ENCODE measurements around the gene HLA-G.

DNA sequence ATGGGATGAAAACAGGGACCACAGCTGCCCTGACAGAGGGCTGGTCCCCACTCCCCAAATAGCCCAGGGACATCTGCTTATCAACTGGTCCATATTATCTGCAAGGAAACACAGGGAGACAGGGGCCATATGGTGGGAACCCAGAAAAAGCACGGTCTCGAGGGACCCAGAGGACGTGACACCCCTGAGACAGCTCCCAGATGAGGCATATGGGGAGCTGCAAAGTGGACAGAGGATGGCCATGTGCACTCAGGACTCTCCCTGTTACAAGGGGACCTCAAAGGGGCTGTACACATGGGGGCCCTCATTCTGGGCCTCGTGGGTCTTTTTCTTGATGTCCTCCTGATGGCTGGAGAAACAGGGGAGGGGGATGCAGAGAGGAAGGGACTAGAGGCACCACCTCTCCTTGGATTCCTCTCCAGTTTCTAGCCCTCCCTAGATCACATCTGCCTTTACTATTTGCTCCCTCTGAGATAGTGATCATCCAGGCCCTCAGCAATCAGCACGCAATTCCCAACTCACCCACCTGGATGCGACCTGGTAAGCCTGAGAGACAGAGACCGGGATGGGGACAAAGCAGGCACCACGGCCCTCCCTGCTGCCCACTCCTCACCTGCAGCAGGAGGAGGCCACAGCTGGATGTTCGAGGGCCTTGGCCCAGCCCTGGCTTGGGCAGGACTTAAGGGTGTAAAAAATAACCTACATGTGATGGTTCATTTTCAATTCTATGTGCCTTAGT, 13.1 kb upstream of the HLA-G start:
- TF ChIP-seq MTF1 (CRISPR knock-in tag; IDR thresholded peaks at IDR 0.05; ENCODE audit: borderline replicate concordance) (no peak), EGR1 (conservative IDR thresholded peaks at IDR 0.05) (no peak), ARNT (IDR thresholded peaks at IDR 0.05) (no peak), ZFP1 (CRISPR knock-in tag; IDR thresholded peaks at IDR 0.05) (no peak), EZH2 (IDR thresholded peaks at IDR 0.05; ENCODE audit: borderline replicate concordance, low read depth, low read length) (no peak), POLR2AphosphoS5 (IDR thresholded peaks at IDR 0.05; ENCODE audit: control insufficient read depth, insufficient read depth, low read depth, low read length) (peak; percentile 83), XRCC5 (IDR thresholded peaks at IDR 0.05; ENCODE audit: low read depth, low read length) (no peak), LARP7 (IDR thresholded peaks at IDR 0.05) (no peak), NBN (IDR thresholded peaks at IDR 0.05; ENCODE audit: low read depth) (no peak), JUN (IDR thresholded peaks at IDR 0.05; ENCODE audit: borderline replicate concordance, low read depth, low read length) (no peak), JUN (CRISPR knock-in tag; IDR thresholded peaks at IDR 0.05; ENCODE audit: borderline replicate concordance) (no peak), MAFK (IDR thresholded peaks at IDR 0.05; ENCODE audit: low read length) (no peak)
- TF ChIP-seq, protein P1, sequence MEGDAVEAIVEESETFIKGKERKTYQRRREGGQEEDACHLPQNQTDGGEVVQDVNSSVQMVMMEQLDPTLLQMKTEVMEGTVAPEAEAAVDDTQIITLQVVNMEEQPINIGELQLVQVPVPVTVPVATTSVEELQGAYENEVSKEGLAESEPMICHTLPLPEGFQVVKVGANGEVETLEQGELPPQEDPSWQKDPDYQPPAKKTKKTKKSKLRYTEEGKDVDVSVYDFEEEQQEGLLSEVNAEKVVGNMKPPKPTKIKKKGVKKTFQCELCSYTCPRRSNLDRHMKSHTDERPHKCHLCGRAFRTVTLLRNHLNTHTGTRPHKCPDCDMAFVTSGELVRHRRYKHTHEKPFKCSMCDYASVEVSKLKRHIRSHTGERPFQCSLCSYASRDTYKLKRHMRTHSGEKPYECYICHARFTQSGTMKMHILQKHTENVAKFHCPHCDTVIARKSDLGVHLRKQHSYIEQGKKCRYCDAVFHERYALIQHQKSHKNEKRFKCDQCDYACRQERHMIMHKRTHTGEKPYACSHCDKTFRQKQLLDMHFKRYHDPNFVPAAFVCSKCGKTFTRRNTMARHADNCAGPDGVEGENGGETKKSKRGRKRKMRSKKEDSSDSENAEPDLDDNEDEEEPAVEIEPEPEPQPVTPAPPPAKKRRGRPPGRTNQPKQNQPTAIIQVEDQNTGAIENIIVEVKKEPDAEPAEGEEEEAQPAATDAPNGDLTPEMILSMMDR (IDR thresholded peaks at IDR 0.05 in 2 of 3, conservative IDR thresholded peaks at IDR 0.05 in 1 of 3; ENCODE audit: insufficient read depth in 2 of 3, low read depth in 1 of 3, low read length in 3 of 3), result no peak
- TF ChIP-seq, protein P2, sequence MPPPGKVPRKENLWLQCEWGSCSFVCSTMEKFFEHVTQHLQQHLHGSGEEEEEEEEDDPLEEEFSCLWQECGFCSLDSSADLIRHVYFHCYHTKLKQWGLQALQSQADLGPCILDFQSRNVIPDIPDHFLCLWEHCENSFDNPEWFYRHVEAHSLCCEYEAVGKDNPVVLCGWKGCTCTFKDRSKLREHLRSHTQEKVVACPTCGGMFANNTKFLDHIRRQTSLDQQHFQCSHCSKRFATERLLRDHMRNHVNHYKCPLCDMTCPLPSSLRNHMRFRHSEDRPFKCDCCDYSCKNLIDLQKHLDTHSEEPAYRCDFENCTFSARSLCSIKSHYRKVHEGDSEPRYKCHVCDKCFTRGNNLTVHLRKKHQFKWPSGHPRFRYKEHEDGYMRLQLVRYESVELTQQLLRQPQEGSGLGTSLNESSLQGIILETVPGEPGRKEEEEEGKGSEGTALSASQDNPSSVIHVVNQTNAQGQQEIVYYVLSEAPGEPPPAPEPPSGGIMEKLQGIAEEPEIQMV (tag; conservative IDR thresholded peaks at IDR 0.05; ENCODE audit: low read depth), result no peak
- TF ChIP-seq, protein P3, sequence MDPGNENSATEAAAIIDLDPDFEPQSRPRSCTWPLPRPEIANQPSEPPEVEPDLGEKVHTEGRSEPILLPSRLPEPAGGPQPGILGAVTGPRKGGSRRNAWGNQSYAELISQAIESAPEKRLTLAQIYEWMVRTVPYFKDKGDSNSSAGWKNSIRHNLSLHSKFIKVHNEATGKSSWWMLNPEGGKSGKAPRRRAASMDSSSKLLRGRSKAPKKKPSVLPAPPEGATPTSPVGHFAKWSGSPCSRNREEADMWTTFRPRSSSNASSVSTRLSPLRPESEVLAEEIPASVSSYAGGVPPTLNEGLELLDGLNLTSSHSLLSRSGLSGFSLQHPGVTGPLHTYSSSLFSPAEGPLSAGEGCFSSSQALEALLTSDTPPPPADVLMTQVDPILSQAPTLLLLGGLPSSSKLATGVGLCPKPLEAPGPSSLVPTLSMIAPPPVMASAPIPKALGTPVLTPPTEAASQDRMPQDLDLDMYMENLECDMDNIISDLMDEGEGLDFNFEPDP (CRISPR knock-in tag; IDR thresholded peaks at IDR 0.05), result no peak
